WTC11 (cell line): ENCODE results near the gene PIP5K1A. TPM values are rescaled to one million over a fixed set of nuclear protein-coding genes. Genes with fewer than 3 reads are reported as not detected.
A peak's percentile ranks its signal among the peaks of the same experiment; 100 is the strongest.
"Not testable (repeated sequence)": the region's sequence is repeated elsewhere in the genome, so short reads cannot be mapped to it uniquely, and the experiment has no call there.

Experiments
- ATAC-seq: fragments of 200-7000 bp; cut with Tn5 transposase; 2 replicates; pipeline ENCODE4 v1.10.0; 2021; ENCODE audit warnings: mild to moderate bottlenecking, moderate library complexity
- CTCF ChIA-PET: fragments of 300-600 bp; sonication (Branson Sonifier 250); formaldehyde crosslinking; loops from one replicate; lab custom pipeline; 2021; ENCODE audit warnings: antibody characterized with exemption; lab: Charles Lee
- POLR2A ChIA-PET: fragments of 350-600 bp; sonication (Branson Sonifier 250); formaldehyde crosslinking; loops from one replicate; lab custom pipeline; 2021; ENCODE audit warnings: antibody characterized with exemption; lab: Charles Lee
- DNase-seq: peaks from one replicate; pipeline ENCODE4 v3.0.0; 2021; ENCODE audit warnings: low spot score
- H3K27ac Mint-ChIP-seq: 2 replicates; pipeline ENCODE4 v1.8.0; 2021; ENCODE audit warnings: mixed read lengths
- H3K27me3 Mint-ChIP-seq: 2 replicates; pipeline ENCODE4 v1.8.0; 2021; ENCODE audit warnings: low read depth, mild to moderate bottlenecking, moderate library complexity, mixed read lengths
- H3K36me3 Mint-ChIP-seq: 2 replicates; pipeline ENCODE4 v1.8.0; 2021; ENCODE audit warnings: mixed read lengths
- H3K4me1 Mint-ChIP-seq: 2 replicates; pipeline ENCODE4 v1.8.0; 2022; ENCODE audit warnings: mixed read lengths
- H3K4me3 Mint-ChIP-seq: 2 replicates; pipeline ENCODE4 v1.8.0; 2021; ENCODE audit warnings: mild to moderate bottlenecking, moderate library complexity, mixed read lengths
- H3K9me3 Mint-ChIP-seq: 2 replicates; pipeline ENCODE4 v1.8.0; 2021; ENCODE audit warnings: mixed read lengths
- ELF4 ChIP-seq: sonication (generic); formaldehyde crosslinking; IDR thresholded peaks from 2 replicates; pipeline ENCODE4 v1.8.1; 2022; ENCODE audit warnings: low read depth, mild to moderate bottlenecking, moderate library complexity, missing genetic modification reagents
- FOXP4 ChIP-seq: sonication (generic); formaldehyde crosslinking; IDR thresholded peaks from 2 replicates; pipeline ENCODE4 v1.8.0; 2022; ENCODE audit warnings: mild to moderate bottlenecking, missing genetic modification reagents
- GABPB1 ChIP-seq: sonication (generic); formaldehyde crosslinking; IDR thresholded peaks from 2 replicates; pipeline ENCODE4 v1.8.1; 2023; ENCODE audit warnings: mild to moderate bottlenecking, missing genetic modification reagents
- HMGXB4 ChIP-seq: sonication (generic); formaldehyde crosslinking; IDR thresholded peaks from 2 replicates; pipeline ENCODE4 v1.8.1; 2023; ENCODE audit warnings: mild to moderate bottlenecking, moderate library complexity, missing genetic modification reagents
- IRF2 ChIP-seq: sonication (generic); formaldehyde crosslinking; IDR thresholded peaks from 2 replicates; pipeline ENCODE4 v1.8.0; 2022; ENCODE audit warnings: low read depth, missing genetic modification reagents, borderline replicate concordance
- MXD4 ChIP-seq: fragments of 250-450 bp; sonication (Bioruptor Pico); IDR thresholded peaks from 2 replicates; pipeline ENCODE4 v1.8.0; 2021; ENCODE audit warnings: mild to moderate bottlenecking, moderate library complexity, borderline replicate concordance
- NR1H2 ChIP-seq: sonication (generic); formaldehyde crosslinking; IDR thresholded peaks from 2 replicates; pipeline ENCODE4 v1.9.0; 2021; ENCODE audit warnings: mild to moderate bottlenecking, moderate library complexity, missing genetic modification reagents
- NR3C1 ChIP-seq: sonication (generic); formaldehyde crosslinking; conservative IDR thresholded peaks from 2 replicates; pipeline ENCODE4 v1.8.1; 2023; ENCODE audit warnings: low read depth, mild to moderate bottlenecking, missing genetic modification reagents
- OVOL2 ChIP-seq: fragments of 250-450 bp; sonication (Bioruptor Pico); IDR thresholded peaks from 2 replicates; pipeline ENCODE4 v1.9.0; 2021; ENCODE audit warnings: mild to moderate bottlenecking, borderline replicate concordance
- SP1 ChIP-seq: sonication (generic); formaldehyde crosslinking; conservative IDR thresholded peaks from 2 replicates; pipeline ENCODE4 v1.8.1; 2022; ENCODE audit warnings: missing genetic modification reagents
- TCF7 ChIP-seq: sonication (generic); formaldehyde crosslinking; IDR thresholded peaks from 2 replicates; pipeline ENCODE4 v1.8.0; 2022; ENCODE audit warnings: mild to moderate bottlenecking, low read depth, missing genetic modification reagents, moderate library complexity
- TEAD1 ChIP-seq: sonication (generic); formaldehyde crosslinking; IDR thresholded peaks from 2 replicates; pipeline ENCODE4 v1.8.0; 2022; ENCODE audit warnings: mild to moderate bottlenecking, missing genetic modification reagents
- ZBTB21 ChIP-seq: sonication (generic); formaldehyde crosslinking; IDR thresholded peaks from 2 replicates; pipeline ENCODE4 v1.8.1; 2023; ENCODE audit warnings: mild to moderate bottlenecking, missing genetic modification reagents, borderline replicate concordance
- ZNF423 ChIP-seq: fragments of 250-450 bp; sonication (Bioruptor Pico); IDR thresholded peaks from 2 replicates; pipeline ENCODE4 v2.1.2; 2022; ENCODE audit warnings: mild to moderate bottlenecking, moderate library complexity
- total RNA-seq: library from RNA; stranded (reverse); gene quantifications from 3 replicates; pipeline ENCODE4 v1.2.3, GENCODE V29; 2021
- TF ChIP-seq, protein P1 (sequence below): sonication (generic); formaldehyde crosslinking; IDR thresholded peaks from 2 replicates; pipeline ENCODE4 v1.8.0; 2022; ENCODE audit warnings: mild to moderate bottlenecking, missing genetic modification reagents
- TF ChIP-seq, protein P2 (sequence below): sonication (generic); formaldehyde crosslinking; IDR thresholded peaks from 2 replicates; pipeline ENCODE4 v1.8.0; 2022; ENCODE audit warnings: mild to moderate bottlenecking, missing genetic modification reagents
- TF ChIP-seq, protein P3 (sequence below): sonication (generic); formaldehyde crosslinking; IDR thresholded peaks from 2 replicates; pipeline ENCODE4 v1.8.1; 2022; ENCODE audit warnings: mild to moderate bottlenecking, missing genetic modification reagents, moderate library complexity, borderline replicate concordance
- TF ChIP-seq, protein P4 (sequence below): sonication (generic); formaldehyde crosslinking; IDR thresholded peaks from 2 replicates; pipeline ENCODE4 v1.8.1; 2022; ENCODE audit warnings: missing genetic modification reagents, borderline replicate concordance
- TF ChIP-seq, protein P5 (sequence below): sonication (generic); formaldehyde crosslinking; IDR thresholded peaks from 2 replicates; pipeline ENCODE4 v1.8.1; 2022; ENCODE audit warnings: low read depth, missing genetic modification reagents, borderline replicate concordance

Gene PIP5K1A
- total RNA-seq, 1 experiment from 2014 or later: 81.3 TPM

GRCh38 chr1:151188667-151189066 lies 9.7 kb upstream of the PIP5K1A start:
- DNase-seq, H3K4me1 Mint-ChIP-seq, POLR2A ChIA-PET, ATAC-seq, H3K9me3 Mint-ChIP-seq, H3K27me3 Mint-ChIP-seq: not testable (repeated sequence)
- CTCF ChIA-PET: interaction anchor here (3.1 kb wide), 1 partner anchor 89 kb away, joined by 24 read pairs; no protein-coding TSS in a partner anchor
- peak overlapping the region; percentile 70 for H3K27ac Mint-ChIP-seq
- H3K4me3 Mint-ChIP-seq: peak overlapping the region; percentile 99
- peaks cover 22% of the 10 kb centered on the region for H3K36me3 Mint-ChIP-seq
- TF ChIP-seq, protein P1, sequence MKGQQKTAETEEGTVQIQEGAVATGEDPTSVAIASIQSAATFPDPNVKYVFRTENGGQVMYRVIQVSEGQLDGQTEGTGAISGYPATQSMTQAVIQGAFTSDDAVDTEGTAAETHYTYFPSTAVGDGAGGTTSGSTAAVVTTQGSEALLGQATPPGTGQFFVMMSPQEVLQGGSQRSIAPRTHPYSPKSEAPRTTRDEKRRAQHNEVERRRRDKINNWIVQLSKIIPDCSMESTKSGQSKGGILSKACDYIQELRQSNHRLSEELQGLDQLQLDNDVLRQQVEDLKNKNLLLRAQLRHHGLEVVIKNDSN (CRISPR knock-in tag): 0 out of 2 replicates have a peak, but pooled peaks have one; percentile 17
- TF ChIP-seq, protein P2, sequence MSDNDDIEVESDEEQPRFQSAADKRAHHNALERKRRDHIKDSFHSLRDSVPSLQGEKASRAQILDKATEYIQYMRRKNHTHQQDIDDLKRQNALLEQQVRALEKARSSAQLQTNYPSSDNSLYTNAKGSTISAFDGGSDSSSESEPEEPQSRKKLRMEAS: peak; percentile 28; the same call in 1 of the 2 replicates

GRCh38 chr1:151189637-151190445 lies 8.5 kb upstream of the PIP5K1A start, which contains the start of gene VPS72:
TSS of gene VPS72 (minus strand) at chr1:151190197. CDS start at chr1:151190121, 76 bp downstream.
- POLR2A ChIA-PET: interaction anchor here (0.7 to 1.0 kb wide), 8 partner anchors 9 to 141 kb away, joined by 3 to 6 read pairs (median 4); partner anchors contain the start of genes PIP5K1A and SCNM1
- TF ChIP-seq HMGXB4 (CRISPR knock-in tag): peak; percentile 38; the same call in 1 of the 2 replicates
- TF ChIP-seq NR1H2 (CRISPR knock-in tag): no peak
- no peak for TF ChIP-seq MXD4
- TF ChIP-seq, protein P3, sequence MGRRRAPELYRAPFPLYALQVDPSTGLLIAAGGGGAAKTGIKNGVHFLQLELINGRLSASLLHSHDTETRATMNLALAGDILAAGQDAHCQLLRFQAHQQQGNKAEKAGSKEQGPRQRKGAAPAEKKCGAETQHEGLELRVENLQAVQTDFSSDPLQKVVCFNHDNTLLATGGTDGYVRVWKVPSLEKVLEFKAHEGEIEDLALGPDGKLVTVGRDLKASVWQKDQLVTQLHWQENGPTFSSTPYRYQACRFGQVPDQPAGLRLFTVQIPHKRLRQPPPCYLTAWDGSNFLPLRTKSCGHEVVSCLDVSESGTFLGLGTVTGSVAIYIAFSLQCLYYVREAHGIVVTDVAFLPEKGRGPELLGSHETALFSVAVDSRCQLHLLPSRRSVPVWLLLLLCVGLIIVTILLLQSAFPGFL: no peak
- TF ChIP-seq, protein P4, sequence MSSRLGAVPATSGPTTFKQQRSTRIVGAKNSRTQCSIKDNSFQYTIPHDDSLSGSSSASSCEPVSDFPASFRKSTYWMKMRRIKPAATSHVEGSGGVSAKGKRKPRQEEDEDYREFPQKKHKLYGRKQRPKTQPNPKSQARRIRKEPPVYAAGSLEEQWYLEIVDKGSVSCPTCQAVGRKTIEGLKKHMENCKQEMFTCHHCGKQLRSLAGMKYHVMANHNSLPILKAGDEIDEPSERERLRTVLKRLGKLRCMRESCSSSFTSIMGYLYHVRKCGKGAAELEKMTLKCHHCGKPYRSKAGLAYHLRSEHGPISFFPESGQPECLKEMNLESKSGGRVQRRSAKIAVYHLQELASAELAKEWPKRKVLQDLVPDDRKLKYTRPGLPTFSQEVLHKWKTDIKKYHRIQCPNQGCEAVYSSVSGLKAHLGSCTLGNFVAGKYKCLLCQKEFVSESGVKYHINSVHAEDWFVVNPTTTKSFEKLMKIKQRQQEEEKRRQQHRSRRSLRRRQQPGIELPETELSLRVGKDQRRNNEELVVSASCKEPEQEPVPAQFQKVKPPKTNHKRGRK: no peak
- TF ChIP-seq ELF4 (CRISPR knock-in tag): no peak
- TF ChIP-seq OVOL2 (CRISPR knock-in tag): no peak
- peak; percentile 92 for TF ChIP-seq ZNF423 (CRISPR knock-in tag)
- peak; percentile 89 for TF ChIP-seq SP1 (CRISPR knock-in tag)
- TF ChIP-seq, protein P2: peak; percentile 68
- no peak for TF ChIP-seq TCF7 (CRISPR knock-in tag)
- TF ChIP-seq, protein P5, sequence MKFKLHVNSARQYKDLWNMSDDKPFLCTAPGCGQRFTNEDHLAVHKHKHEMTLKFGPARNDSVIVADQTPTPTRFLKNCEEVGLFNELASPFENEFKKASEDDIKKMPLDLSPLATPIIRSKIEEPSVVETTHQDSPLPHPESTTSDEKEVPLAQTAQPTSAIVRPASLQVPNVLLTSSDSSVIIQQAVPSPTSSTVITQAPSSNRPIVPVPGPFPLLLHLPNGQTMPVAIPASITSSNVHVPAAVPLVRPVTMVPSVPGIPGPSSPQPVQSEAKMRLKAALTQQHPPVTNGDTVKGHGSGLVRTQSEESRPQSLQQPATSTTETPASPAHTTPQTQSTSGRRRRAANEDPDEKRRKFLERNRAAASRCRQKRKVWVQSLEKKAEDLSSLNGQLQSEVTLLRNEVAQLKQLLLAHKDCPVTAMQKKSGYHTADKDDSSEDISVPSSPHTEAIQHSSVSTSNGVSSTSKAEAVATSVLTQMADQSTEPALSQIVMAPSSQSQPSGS: no peak
- peak; percentile 38; the same call in 1 of the 2 replicates for TF ChIP-seq ZBTB21 (CRISPR knock-in tag)
- TF ChIP-seq FOXP4 (CRISPR knock-in tag): peak; percentile 67; the same call in 1 of the 2 replicates
- no peak for TF ChIP-seq NR3C1
- peak; percentile 86 for TF ChIP-seq GABPB1 (CRISPR knock-in tag)
- TF ChIP-seq IRF2 (CRISPR knock-in tag): no peak
- TF ChIP-seq TEAD1: peak; percentile 75

More at GRCh38 chr1:151189637-151190445, 8.5 kb upstream of the PIP5K1A start, which contains the start of gene VPS72:
- Mint-ChIP-seq H3K27ac (peak within 1 kb of the TSS; percentile 97), H3K4me1 (peaks cover 9% of the 10 kb centered on the region), H3K4me3 (peak within 1 kb of the TSS; percentile 99), H3K27me3 (no peaks in the 10 kb centered on the region; the same call in 1 of the 2 replicates), H3K9me3 (no peaks in the 10 kb centered on the region), H3K36me3 (peaks cover 12% of the 10 kb centered on the region)
- CTCF ChIA-PET: interaction anchor here (0.6 to 3.1 kb wide), 14 partner anchors 14 to 151 kb away, joined by 3 to 24 read pairs (median 4); partner anchors contain the start of genes C1orf56, GABPB2, PSMD4 and TMOD4
- DNase-seq: peak; percentile 83
- ATAC-seq: peak; percentile 93
